Measurements from ENCODE around the gene YAP1.

The YAP1 gene

DNA sequence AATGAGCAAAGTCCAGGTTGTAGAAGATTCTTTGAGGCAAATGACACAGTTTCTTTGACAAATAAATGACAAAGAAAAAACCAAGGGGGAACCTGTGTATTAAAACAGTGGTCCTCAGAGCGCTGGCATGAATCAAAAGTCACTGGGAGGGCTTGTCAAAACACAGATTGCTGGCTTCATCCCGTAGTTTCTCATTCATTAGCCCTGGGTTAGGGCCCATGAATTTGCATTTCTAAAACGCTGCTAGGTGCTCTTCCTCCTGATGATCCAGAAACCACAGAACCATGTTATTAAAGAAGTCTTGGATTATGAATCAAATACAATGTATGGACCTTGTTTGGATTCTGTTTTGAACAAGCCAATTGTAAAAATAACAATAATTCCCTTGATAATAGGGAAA lies 92.7 kb downstream of the YAP1 start:
- DNase-seq, result no peak

GRCh38 chr11:102204174-102204573 lies 93.9 kb downstream of the YAP1 start:
- DNase-seq, result no peak

- no peak for DNase-seq
These were observed 95.6 kb downstream of the YAP1 start for GRCh38 chr11:102205805-102206204.

- no peak for DNase-seq
These were observed 98.6 kb downstream of the YAP1 start for GRCh38 chr11:102208835-102209234.

DNA sequence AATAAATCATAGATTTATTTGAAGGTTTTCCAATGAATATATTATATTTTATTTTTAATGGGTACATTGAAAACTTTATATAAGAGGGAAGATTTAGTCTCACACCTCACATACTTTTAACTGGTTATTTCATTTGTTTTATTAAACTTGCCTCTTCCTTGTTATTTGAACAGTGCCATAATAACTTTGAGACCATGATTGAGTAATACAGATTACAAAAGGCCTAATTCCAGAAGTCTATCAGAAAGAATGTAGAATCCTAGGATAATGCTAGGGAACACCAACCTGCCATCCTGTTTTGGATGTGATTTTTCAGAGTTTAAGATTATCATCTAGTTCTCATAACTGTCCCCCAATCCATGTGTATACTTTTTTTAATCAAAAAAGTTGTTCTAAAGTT lies 104.4 kb downstream of the YAP1 start:
- no peak for DNase-seq

- DNase-seq, result no peak
These were observed 106.3 kb downstream of the YAP1 start for GRCh38 chr11:102216433-102217075.

DNA sequence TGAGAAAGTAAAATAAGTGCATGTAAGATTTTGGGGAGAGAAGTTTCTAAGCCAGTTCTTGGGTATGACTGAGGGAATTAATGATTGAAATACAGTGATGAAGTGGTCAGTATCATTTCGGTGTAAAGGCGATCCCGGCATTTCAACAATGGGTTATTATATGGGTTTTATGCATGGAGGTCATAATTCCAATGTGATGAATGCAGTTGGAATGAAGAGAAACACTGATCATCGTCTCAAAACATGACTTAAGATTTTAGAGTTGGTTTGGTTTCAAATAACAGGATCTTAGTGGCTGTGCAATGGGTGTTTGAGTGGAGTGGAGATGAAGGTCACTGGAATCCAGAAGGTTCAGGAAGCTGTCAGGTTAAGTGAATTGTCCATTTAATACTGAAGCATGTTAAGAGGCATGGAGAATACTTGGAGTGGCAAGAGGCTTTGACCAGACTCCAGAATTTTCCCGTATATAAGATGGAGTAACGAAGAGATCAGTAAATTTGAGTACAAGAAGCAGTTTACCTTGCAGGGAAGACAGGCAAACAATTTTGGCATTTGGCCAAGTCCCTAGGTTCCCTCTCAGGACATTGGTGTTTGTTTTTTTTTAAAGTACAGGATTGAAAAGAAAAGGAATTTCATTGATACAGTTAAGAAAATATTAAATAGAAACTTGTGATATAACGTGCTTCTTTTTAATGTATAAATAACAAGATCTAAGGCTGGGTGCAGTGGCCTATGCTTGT lies 110.7 kb downstream of the YAP1 start:
- DNase-seq, result no peak

- no peak for DNase-seq
These were observed 113.6 kb downstream of the YAP1 start for GRCh38 chr11:102223859-102224258.

- no peak for DNase-seq
These were observed 115.7 kb downstream of the YAP1 start for GRCh38 chr11:102225689-102226568.

DNA sequence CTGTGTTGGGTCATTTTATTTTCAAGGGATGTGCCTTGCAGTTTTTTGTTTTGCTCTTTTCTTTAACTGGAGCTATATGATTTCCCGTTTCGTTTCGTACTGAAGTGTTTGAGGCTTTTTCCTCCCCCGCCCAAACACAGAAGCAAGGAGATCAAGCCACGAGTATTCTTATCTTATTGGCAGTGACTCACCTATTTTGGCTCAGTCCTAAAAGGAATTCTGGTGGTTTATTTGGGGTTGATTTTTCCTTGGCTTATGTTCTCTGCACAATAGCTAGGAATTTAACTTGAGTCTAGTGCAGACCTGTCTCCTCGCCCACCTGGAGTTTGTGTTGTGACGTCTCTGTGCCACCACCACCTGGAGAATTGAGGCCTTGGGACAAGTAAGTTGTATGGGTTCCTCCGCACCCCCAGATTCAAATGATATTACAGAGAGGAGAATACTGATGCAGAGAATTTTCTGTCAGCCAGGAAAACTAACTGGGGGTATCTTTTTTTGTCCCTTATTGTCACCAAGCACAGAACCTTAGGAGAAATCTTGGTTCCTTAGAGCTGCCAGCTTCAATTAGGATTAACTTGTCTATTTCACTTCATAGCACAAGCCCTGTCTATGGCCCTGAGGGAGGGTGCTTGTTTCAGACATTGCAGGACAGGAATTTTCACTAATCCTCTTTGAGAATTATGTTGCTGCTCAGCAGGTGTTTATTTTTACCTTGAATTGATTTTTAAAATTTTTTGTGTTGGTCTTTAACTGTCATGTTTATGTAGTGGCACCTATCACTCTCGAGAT lies 116.6 kb downstream of the YAP1 start:
- no peak for DNase-seq

GRCh38 chr11:102229510-102230123 lies 119.4 kb downstream of the YAP1 start:
- DNase-seq, result no peak

- DNase-seq, result no peak
These were observed 119.9 kb downstream of the YAP1 start for GRCh38 chr11:102230186-102230585.

GRCh38 chr11:102230911-102231310 lies 120.7 kb downstream of the YAP1 start:
- DNase-seq, result no peak

DNA sequence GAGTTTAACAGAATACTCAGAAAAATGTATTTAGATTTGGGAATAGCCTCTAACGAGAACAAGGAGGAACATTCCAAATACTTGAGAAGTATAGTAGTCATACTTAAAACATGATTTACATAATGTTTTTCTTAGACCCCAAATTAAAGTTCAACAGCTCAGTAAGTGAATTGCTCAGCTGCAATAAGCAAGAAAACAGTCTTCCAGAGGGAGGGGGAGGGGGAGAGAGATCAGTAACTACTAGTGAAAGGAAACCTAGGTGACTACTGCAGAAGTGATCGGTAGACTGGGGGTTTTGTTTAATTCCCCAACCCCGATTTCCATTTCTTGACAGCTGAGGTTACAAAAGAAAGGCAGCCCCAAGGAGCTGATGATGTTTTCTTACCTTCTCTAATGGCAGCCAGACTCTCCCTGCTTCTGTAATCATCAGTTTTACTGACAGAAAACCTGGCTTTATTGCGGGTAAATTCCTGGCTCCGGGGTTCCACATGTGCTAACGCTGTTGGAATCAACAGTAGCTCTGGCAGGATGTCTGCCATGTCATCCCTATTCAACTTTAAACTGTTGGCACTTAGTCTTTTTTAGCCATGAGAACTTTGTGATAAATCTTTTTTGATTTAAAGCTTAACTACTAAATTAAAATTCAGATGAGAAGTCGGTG lies 124.7 kb downstream of the YAP1 start:
- no peak for DNase-seq

- no peak for DNase-seq
These were observed 127.0 kb downstream of the YAP1 start for GRCh38 chr11:102237096-102237735.

- no peak for DNase-seq
These were observed 128.2 kb downstream of the YAP1 start for GRCh38 chr11:102238391-102238821.

GRCh38 chr11:102239448-102239847 lies 129.2 kb downstream of the YAP1 start:
- DNase-seq, result no peak

DNA sequence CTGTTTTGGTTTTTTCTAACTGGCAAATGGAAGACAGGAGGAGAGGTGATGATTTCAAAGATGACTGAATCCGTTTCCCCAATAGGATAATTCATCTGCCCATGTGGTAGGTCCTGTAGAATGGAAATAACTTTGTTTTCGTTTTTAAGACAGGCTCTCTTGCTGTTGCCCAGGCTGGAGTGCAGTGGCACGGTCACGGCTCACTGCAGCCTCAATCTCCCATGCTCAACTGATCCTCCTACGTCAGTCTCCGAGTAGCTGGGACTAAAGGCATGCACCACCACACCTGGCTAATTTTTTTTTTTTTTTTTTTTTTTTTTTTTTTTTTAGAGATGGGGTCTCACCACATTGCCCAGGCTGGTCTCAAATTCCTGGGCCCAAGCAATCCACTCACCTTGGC lies 129.7 kb downstream of the YAP1 start:
- DNase-seq, result no peak

DNA sequence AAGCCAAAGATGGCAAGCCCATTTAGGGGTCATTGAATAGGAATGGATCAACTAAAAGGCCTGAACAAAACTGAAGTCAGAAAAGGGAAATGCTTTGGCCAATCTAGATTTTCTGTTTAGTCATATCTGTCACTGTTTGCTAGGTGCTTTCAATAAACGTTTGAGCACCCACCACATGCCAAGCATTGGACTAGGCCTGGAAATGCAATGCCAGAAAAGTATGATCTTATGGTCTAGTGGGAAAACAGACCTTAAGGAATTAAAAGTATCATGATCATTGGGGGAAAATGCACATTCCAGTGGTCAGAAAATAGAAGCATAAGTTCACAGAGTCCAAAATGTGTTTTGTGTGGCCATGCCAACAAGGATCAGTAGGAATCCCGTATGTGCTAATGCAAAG lies 130.3 kb downstream of the YAP1 start:
- no peak for DNase-seq

GRCh38 chr11:102241026-102241425 lies 130.8 kb downstream of the YAP1 start:
- DNase-seq, result no peak

DNA sequence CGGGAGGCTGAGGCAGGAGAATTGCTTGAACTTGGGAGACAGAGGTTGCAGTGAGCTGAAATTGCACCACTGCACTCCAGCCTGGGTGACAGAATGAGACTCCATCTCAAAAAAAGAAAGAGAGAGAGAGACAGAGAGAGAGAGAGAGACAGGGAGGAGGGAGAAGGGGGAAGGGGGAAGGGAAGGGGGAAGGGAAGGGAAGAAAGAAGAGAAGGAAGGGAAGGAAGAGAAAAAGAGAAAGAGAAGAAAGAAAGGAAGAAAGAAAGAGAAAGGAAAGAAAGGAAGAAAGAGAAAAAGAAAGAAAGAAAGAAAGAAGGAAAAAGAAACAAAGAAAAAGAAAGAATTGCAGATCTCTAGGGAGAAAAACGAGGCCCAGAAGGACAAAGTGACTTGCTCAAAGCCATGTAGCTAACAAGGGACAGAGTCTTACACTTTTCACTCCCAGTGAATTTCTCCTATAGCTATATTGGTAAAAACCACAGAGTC lies 133.2 kb downstream of the YAP1 start:
- DNase-seq, result no peak

Measured in activated T-cell treated with anti-CD3 and anti-CD28 coated beads for 4 hours (primary cell).